GM18907 (cell line): ENCODE data around the gene THAP4.

Experiments
- ATAC-seq: cut with Tn5 transposase; IDR thresholded peaks from one replicate; pipeline ENCODE4 v1.9.1; 2021; ENCODE audit warnings: mild to moderate bottlenecking, moderate library complexity; ENCODE audit not compliant: unreplicated experiment

THAP4 gene

DNA sequence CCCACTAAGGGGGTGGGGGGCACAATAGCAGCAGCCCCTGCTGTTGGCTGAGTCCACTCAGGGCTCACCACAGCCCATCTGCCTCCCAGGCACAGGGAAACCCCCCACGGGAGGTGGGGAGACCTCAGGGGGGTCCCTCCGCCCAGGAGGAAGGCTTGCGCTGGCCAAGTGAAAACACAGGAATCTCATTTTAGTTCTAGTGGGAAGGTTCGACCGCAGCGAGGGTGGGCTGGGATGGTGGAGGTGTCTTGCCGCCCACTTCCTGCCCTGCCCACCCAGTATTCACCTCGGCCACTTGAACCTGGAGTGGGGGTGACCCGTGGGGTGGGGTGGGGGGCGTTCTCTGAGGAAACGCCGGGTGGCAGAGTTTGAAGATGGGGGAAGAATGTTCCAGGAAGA is 85.4 kb downstream of the THAP4 start:
- ATAC-seq: no peak

GRCh38 chr2:241550616-241551580 is 86.1 kb downstream of the THAP4 start:
- ATAC-seq: no peak

- no peak for ATAC-seq
Observed at GRCh38 chr2:241548451-241548835, 88.5 kb downstream of the THAP4 start.

DNA sequence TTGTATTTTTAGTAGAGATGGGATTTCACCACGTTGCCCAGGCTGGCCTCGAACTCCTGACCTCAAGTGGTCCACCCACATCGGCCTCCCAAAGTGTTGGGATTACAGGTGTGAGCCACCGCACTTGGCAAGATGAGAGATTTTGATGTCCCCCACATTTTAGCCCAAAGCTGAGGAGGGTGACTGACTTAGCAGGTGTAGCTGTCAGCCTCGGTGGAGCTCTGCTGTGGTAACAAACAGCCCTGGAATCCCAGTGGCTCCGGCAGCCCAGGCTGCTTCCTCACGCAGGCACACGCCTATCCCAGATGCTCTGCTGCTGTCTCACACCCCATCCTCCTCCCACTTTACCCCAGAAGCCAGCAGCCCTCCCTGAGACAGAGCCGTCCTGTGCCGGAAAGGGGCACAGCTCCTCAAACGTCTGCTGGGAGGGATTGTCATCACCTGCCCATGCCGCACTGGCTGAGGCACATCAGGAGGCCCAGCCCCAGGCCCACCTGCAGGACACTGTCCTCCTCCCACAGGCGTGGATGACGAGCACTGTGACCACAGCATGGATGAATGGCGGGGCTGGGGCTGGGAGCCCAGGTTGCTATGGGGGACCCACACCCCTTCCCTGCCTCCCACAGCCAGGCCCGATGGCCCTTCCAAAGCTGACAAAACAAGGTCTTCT is 89.0 kb downstream of the THAP4 start:
- no peak for ATAC-seq

DNA sequence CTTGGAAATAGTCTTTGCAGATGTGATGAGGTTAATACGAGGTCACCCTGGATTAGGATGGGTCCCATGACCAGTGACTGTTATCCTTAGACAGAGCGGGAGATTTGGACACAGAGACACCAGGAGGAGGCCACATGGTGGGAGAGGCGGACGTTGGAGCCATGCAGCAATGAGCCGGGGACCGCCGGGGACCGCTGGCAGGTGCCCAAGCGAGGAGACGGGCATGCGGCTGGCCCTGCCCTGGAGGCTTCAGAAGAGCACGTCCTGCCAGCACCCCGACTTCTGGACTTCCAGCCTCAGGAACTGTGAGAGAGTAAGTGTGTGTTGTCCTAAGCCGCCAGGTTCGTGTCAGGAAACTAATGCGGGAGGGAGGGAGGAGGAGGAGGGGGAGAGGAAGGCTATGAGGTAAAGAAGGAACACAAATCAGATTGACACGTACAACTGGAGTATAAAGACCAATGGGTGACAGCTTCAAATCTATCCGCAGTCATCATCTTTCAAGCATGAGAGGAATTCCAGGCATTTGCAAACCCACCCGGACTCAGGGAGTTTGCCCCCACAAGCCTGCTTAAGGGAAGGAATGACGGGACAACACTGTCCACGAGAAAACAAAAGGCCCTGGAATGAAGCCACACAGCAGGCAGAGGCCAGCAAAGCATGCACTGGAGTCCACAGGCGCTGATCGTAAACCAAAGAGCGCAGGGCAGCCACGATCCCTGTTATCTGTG is 90.0 kb downstream of the THAP4 start:
- ATAC-seq: no peak

GRCh38 chr2:241545523-241546473 is 91.2 kb downstream of the THAP4 start:
- no peak for ATAC-seq

- no peak for ATAC-seq
Observed at GRCh38 chr2:241545106-241545505, 91.9 kb downstream of the THAP4 start.

DNA sequence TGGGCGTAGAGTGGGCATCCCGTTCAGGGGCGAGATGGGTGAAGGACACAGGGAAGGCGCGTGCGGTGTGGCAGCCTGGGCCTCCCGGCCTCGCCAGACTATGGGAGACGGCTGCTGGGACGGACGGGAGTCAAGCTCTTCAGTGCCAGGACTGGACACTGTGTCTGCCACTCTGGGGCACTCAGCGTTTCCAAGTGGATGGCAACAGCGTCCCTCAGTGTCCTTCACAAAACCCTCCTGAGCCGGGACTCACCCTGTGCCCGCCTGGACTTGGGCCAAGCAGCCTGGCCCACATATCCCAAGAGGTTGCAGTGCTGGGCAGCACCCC is 94.7 kb downstream of the THAP4 start:
- no peak for ATAC-seq

- no peak for ATAC-seq
Observed at GRCh38 chr2:241541564-241542277, 95.2 kb downstream of the THAP4 start.

DNA sequence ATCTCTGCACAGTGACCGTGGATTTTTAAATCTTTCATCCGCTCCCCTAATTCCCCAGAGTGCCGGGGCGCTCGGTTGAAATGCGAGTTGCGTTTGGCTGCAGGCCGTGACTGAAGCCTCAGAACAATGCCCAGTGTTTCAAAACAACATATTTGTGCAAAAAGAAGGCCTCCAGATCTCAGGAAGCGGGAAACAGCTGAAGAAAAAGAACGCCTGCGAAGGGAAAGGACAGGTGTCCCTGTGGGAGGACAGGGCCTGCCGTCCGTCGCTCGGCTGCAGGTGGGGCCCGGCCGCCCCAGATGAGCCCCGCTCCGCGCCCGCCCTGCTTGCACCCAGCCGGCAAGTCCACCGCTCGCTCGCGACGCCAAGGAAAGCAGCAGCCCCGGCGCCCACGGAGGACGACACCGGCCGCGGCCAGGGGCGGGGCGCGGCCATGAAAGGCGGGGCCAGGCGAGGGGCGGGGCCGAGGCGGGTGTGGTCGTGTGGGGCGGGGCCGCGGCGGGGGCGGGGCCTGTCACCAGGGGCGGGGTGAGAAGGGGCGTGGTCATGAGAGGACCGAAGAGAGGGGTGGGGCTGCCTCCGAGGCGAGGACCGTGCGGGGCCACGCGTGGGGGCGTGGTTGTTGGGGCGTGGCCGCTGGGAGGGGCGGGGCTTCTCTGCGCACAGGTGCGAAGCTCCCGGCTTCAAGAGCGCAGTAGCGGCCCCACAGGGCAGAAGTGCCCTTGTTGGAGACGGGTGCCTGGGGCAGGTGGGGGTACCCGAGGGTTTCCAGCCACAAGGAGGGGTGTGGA is 96.0 kb downstream of the THAP4 start:
- ATAC-seq: no peak

- no peak for ATAC-seq
Observed at GRCh38 chr2:241540401-241540770, 96.6 kb downstream of the THAP4 start.

DNA sequence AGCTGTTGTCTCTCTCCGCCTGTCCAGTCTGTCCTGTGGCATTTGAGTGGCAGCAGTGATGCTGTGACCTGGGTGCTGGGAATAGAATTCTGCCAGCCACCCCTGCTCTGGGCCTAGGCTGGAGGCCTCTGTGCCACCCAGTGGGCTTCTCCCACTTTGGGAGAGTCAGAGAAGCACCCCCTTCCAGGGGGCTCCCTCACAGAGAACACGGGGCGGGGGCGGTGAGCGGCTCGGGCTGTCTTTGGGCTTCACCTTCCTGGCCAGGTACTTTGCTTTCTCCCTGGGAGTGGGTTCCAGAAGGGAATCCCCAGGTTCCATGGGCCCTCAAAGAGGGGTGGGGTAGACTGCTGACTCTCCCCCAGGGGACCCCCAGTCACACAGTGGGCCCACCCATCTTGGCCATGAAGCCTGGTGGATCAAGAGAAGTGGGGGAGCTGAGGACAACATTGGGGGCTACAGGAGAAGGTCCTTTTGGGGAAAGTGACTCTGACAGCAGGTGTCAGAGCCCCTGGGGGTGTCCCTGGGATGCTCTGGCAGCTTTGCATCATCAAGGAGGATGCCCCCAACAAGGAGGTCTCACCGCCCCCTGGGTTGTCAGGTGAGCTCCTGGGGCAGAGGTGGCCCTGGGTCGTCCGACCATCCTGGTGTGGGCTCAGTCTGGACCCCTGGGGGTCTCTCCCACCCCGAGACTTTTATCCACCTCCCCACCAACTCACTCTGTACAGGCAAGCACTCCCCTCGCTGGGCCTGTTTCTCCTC is 97.2 kb downstream of the THAP4 start:
- ATAC-seq: no peak

GRCh38 chr2:241538838-241539615 is 97.9 kb downstream of the THAP4 start:
- no peak for ATAC-seq

DNA sequence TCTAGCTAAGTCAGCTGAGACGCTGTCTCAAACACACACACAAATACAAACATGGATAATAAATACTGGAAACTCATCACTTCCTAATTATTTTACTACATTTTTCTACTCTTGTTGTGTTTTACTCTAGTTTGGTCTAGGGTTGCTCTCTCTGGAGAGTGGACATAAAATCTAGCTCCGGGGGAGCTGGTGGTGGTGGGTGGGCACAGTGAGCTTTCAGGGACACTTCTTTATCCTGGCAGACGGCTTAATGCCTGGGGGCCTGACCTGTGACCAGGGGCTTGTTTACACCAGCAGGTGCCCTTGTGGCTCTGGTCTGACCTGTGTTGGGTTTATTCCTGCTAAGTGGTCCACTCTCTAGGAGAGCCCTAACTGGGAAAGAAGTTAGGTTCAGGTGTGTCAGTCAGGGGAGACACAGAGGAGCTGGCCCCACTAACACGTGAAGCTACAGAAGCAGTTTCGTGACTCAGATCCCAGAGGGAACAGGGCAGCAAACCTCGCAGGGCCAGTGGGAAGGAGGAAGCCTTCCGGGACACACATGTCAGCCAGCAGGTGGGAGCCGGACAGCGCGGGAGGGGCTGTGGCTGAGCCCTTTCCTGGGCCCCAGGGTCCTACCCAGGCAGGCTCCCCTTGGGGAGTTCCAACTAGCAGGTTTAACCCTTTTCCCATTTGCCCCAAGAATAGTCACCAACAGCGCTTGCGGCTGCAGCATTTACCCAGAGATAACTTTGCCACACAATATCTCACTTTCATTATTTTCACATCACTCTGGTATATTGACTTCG is 100.9 kb downstream of the THAP4 start:
- ATAC-seq: no peak

GRCh38 chr2:241534701-241535375 is 102.1 kb downstream of the THAP4 start:
- no peak for ATAC-seq
